ENCODE measurements around the gene NBPF3. TPM values are rescaled to one million over a fixed set of nuclear protein-coding genes. Genes with fewer than 3 reads are reported as not detected.
"Not testable (repeated sequence)": the region's sequence is repeated elsewhere in the genome, so short reads cannot be mapped to it uniquely, and the experiment has no call there.

Gene NBPF3
- total RNA-seq, 2 donors from 2014 or later, result 9.9 to 10.8 TPM

DNA sequence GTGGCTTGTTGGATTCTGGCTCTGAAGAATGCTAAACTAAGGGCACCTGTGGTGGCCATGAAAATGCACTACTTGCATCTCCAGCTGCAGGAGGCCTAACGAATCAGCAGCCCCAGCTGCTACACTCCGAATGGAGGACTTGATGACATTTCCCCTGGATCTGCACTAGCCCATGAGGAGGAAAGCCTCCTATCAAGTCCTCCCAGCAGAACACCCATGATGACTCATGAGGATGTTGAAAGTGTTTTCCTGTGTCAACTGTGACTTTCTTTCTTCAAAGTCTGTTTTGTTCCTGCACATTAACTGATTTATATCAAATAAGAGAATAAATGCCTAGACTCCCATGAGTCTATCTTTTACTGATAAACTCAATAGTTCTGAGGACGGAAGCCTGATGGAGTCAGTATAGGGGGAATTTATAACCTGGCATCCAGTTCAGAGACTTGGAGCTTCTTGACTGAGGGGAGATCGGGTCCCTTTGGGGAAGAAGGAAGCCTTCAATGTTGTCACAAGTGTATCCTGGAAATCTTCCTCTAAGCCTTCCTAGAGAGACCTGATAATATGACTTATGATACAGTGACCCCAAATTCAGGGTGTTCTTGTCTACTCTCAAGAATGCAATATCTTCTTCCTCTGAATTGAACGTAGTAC is 14.2 kb downstream of the NBPF3 start:
- ATAC-seq (replicated peaks); H3K27ac Mint-ChIP-seq: not testable (repeated sequence)

DNA sequence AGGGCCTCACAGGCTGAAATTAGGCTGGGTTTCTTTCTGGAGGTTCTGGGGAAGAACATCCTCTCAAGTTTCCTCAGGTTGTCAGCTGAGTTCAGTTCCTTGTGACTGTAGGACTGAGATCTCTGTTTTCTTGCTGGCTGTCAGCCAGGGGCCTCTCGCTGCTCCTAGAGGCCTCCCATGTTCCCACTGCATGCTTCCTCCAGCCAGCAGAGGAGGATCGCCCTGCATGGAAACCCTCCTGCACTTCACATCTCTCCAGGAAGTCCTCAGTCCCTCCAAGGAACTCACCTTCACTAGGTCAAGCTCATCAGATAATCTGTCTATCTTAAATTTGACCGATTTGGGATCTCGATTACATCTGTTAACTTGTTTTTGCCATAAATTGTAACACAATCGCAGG is 15.0 kb downstream of the NBPF3 start:
- not testable (repeated sequence) for H3K27me3 Mint-ChIP-seq; H3K9me3 Mint-ChIP-seq; H3K4me3 Mint-ChIP-seq; H3K27ac Mint-ChIP-seq; ATAC-seq (replicated peaks)
- Mint-ChIP-seq H3K36me3 (ENCODE audit: low read depth) (peaks cover 14% of the 10 kb centered on the region), H3K4me1 (peaks cover 12% of the 10 kb centered on the region)

More for the DNA sequence above, 14.2 kb downstream of the NBPF3 start:
- not testable (repeated sequence) for H3K4me3 Mint-ChIP-seq, H3K9me3 Mint-ChIP-seq, H3K27me3 Mint-ChIP-seq
- Mint-ChIP-seq H3K4me1 (peaks cover 14% of the 10 kb centered on the region), H3K36me3 (ENCODE audit: low read depth) (peaks cover 18% of the 10 kb centered on the region)

DNA sequence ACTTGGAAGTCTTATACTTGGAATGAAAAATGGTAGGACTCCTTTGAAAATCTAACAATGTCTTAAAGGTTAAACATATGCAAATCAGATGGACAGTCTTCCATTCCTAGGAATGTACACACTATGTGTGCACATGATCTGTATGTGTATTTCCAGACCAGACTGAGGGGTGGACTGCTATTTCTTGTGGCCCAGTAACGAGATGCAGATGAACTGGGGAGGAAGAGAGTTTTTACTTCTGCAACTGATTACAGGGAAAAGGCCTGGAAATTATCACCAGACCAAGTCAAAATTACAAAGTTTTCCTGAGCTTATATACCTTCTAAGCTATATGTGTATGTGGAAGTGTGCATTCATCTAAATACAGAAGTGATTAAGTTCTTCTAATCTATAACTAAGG is 17.7 kb downstream of the NBPF3 start:
- Mint-ChIP-seq H3K4me3 (no peak overlapping the region), H3K27ac (no peak overlapping the region), H3K4me1 (peaks cover 4% of the 10 kb centered on the region), H3K36me3 (ENCODE audit: low read depth) (no peaks in the 10 kb centered on the region), H3K27me3 (no peaks in the 10 kb centered on the region), H3K9me3 (no peaks in the 10 kb centered on the region)
- no peak for ATAC-seq (replicated peaks)

DNA sequence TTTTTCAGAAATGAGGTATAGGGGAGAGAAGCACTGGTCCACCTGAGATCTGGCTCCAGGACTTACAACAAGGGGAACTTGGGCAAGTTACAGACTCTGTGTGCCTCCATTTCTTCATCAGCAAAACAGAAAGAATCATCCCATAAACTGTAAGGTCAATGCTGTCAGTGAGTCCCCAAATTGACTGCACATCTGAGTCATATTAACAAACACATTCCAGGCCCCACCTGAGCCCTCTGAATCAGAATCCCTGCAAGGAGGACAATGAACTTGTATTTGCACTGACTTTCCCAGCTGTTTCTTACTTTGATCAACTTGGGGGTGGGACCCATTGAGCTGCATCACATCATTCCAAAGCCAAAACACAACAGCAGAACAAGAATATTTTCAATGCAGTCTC is 25.2 kb downstream of the NBPF3 start:
- H3K4me1 Mint-ChIP-seq; ATAC-seq (replicated peaks); H3K27me3 Mint-ChIP-seq; H3K9me3 Mint-ChIP-seq; H3K27ac Mint-ChIP-seq; H3K4me3 Mint-ChIP-seq; H3K36me3 Mint-ChIP-seq (ENCODE audit: low read depth): not testable (repeated sequence)

DNA sequence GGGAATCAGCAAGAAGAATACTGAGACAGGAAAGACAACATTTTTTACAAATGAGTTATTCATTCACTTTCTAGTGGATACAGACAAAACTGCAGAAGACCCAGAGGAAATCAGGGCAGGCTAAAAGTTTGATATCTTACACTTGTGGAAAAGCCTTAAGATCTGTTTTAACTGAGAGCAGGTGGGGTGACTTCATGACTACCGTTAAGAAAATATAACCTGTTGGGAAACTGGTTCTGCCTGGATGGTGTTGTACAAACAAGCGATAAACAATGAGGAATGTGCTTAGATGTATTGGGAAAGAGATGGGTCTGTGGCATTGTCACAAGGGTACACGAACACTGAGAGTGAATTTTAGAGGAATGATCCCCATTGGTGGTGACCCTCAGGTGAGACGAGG is 28.0 kb downstream of the NBPF3 start:
- not testable (repeated sequence) for H3K27me3 Mint-ChIP-seq; H3K4me3 Mint-ChIP-seq; H3K36me3 Mint-ChIP-seq (ENCODE audit: low read depth); H3K9me3 Mint-ChIP-seq; H3K4me1 Mint-ChIP-seq; ATAC-seq (replicated peaks)
- H3K27ac Mint-ChIP-seq, result peak overlapping the region; percentile 44

DNA sequence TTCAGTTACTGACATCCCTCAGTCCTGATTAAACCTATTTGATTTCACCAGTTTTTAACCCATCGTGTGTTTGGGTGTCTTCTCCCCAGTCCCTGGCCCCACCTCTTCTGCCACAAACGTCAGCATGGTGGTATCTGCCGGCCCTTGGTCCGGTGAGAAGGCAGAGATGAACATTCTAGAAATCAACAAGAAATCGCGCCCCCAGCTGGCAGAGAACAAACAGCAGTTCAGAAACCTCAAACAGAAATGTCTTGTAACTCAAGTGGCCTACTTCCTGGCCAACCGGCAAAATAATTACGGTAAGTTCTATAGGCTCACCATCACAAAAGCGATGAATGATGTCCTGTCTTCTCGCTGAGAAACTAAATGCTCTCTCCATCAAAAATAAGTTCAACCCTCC is 28.7 kb downstream of the NBPF3 start:
- no peak for ATAC-seq (replicated peaks)
- Mint-ChIP-seq H3K9me3 (no peaks in the 10 kb centered on the region), H3K4me1 (no peaks in the 10 kb centered on the region), H3K27ac (no peak overlapping the region), H3K4me3 (no peak overlapping the region), H3K27me3 (no peaks in the 10 kb centered on the region), H3K36me3 (ENCODE audit: low read depth) (peaks cover 12% of the 10 kb centered on the region)

DNA sequence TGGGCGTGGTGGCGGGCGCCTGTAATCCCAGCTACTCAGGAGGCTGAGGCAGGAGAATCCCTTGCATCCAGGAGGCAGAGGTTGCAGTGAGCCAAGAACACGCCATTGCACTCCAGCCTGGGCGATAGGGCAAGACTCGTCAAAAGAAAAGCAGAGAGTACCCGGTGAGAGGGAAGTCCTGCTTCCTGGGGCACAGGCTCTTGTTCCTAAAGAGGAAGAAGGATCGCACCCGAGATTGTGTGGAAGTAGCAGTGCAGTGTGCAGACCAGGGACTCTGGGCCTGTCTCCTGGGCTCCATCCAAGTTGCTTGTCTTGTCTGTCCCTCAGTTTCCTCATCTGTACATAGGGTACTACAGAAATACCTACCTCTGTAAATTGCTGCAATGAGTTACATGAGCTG is 29.6 kb downstream of the NBPF3 start:
- no peak for ATAC-seq (replicated peaks)
- H3K4me1 Mint-ChIP-seq, result no peaks in the 10 kb centered on the region
- H3K4me3 Mint-ChIP-seq, result no peak overlapping the region
- no peaks in the 10 kb centered on the region for H3K27me3 Mint-ChIP-seq
- no peaks in the 10 kb centered on the region for H3K9me3 Mint-ChIP-seq
- H3K27ac Mint-ChIP-seq, result no peak overlapping the region
- H3K36me3 Mint-ChIP-seq (ENCODE audit: low read depth), result peaks cover 22% of the 10 kb centered on the region

DNA sequence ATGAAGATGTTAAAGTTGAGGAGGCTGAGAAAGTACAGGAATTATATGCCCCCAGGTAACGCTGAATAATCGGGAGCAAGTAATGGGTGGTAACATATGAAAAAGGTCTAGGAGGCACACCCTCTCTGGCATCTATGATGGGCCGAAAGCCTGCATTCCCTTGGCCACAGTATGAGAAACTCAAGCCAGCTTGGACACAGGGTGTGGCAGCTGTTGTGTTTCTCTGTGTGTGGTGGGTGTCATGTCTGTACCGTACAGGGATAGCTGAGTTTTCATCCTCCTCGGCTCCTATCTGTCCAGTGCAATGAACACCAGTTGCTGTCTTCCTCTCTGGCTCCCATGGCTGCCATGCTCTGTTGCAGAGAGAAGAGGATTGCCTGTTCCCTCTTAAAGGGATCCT is 32.9 kb downstream of the NBPF3 start:
- no peak overlapping the region for H3K4me3 Mint-ChIP-seq
- peaks cover 29% of the 10 kb centered on the region for H3K36me3 Mint-ChIP-seq (ENCODE audit: low read depth)
- no peak overlapping the region for H3K27ac Mint-ChIP-seq
- H3K4me1 Mint-ChIP-seq, result no peaks in the 10 kb centered on the region
- ATAC-seq (replicated peaks), result no peak
- H3K9me3 Mint-ChIP-seq, result no peaks in the 10 kb centered on the region
- H3K27me3 Mint-ChIP-seq, result no peaks in the 10 kb centered on the region

- Mint-ChIP-seq H3K27me3 (no peaks in the 10 kb centered on the region), H3K4me1 (no peaks in the 10 kb centered on the region), H3K4me3 (no peak overlapping the region), H3K9me3 (no peaks in the 10 kb centered on the region), H3K36me3 (ENCODE audit: low read depth) (peaks cover 50% of the 10 kb centered on the region), H3K27ac (no peak overlapping the region)
- ATAC-seq (replicated peaks), result no peak
Observed at GRCh38 chr1:21478356-21478755, 38.4 kb downstream of the NBPF3 start.

- H3K27me3 Mint-ChIP-seq; H3K27ac Mint-ChIP-seq; H3K4me3 Mint-ChIP-seq; ATAC-seq (replicated peaks); H3K4me1 Mint-ChIP-seq; H3K9me3 Mint-ChIP-seq: not testable (repeated sequence)
- peaks cover 15% of the 10 kb centered on the region for H3K36me3 Mint-ChIP-seq (ENCODE audit: low read depth)
Observed at GRCh38 chr1:21483881-21484280, 43.9 kb downstream of the NBPF3 start.

DNA sequence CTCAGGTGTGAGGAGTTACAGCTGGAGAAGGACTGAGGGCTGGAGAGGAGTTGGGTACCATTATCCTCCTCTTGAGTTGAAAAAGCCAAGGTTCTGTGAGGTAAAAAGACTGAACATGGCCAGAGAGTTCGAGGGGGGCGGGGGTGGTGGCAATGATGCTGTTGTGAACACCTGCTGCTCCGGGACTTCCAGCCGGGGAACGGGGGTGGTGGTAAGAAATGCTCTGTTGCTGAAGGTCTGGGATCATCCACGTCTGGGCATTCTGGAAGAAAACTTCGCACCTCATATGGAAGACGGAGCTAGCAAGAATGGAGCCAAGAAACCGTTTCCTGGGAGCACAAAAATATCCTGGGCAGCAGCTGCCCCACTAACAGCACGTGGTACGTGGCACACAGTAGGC is 49.2 kb downstream of the NBPF3 start:
- ATAC-seq (replicated peaks), result no peak
- Mint-ChIP-seq H3K27me3 (peaks cover 3% of the 10 kb centered on the region), H3K27ac (peak overlapping the region; percentile 81), H3K36me3 (ENCODE audit: low read depth) (no peaks in the 10 kb centered on the region), H3K4me1 (peaks cover 10% of the 10 kb centered on the region), H3K4me3 (peak overlapping the region; percentile 65), H3K9me3 (peaks cover 3% of the 10 kb centered on the region)

DNA sequence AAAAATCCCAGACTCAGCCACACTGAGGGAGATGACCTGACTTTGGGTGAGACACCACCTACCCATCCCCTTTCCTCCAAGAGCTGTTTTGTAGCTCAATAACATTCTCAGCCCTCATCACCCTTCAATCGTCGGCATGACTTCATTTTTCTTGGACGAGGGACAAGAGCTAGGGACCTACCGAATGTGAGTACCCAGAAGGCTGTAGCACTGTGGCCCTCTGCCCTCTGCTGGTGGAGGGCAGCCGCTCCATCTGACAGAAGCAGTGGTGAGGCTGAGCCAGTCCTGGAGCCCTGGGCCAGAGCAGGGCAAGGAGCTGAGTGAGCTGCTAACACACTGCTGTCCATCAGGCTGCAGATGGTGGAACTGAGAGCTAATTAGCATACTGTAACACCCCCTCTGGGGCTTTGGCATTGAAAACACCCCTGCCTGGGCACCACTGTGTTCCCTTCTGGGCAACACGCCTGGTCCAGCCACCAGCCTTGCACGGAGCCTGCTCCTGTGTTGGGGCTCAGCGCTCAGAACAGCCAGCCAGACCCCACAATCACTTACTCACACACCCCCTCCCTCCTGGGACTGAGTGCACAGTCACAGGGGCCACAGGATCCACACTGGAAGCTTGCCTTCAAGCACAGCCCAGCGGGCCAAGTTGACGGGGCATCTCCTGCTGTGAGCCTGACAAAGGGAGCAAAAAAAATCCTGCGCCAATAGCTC is 51.0 kb downstream of the NBPF3 start:
- H3K9me3 Mint-ChIP-seq, result peaks cover 3% of the 10 kb centered on the region
- no peak overlapping the region for H3K4me3 Mint-ChIP-seq
- H3K27ac Mint-ChIP-seq, result no peak overlapping the region
- H3K36me3 Mint-ChIP-seq (ENCODE audit: low read depth), result no peaks in the 10 kb centered on the region
- ATAC-seq (replicated peaks), result peak; percentile 57
- H3K27me3 Mint-ChIP-seq, result peaks cover 3% of the 10 kb centered on the region
- H3K4me1 Mint-ChIP-seq, result peaks cover 10% of the 10 kb centered on the region

DNA sequence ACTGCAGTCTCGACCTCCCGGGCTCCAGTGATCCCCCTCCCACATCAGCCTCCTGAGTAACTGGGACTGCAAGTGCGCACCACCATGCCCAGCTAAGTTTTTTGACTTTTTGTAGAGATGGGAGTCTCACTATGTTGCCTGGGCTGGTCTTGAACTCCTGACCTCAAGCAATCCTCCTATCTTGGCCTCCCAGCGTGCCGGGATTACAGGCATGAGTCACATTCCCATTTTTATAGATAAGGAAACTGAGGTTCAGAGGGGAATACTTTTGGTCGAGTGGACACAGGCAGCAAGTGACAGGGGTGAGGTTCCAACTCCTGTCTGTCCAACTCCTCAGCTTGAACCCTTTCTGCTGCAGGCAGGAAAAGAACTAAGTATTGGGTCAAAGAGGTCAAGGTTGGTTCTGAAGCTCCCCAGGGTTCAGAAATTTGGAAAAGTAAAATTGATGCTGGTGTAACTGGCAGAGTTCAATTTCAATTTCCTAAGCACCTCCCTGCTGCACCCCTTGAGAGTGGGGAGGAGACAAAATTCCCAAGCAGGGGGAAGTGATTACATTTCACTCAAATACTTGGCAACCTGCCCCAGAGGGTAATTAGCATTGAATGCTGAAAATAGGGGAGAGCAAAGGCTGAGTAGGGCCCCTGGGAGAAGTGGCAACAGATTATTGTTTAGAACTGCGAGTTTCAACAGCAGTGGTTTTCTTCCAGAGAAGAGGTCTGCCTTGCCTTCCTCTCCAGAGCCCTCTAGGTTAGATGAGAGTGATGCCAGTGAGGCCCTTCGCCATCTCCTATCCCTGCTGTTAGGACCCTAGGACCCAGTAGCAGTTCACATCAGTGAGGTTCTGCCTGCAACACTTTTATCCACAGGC is 51.8 kb downstream of the NBPF3 start:
- Mint-ChIP-seq H3K4me1 (peaks cover 10% of the 10 kb centered on the region), H3K4me3 (no peak overlapping the region), H3K36me3 (ENCODE audit: low read depth) (no peaks in the 10 kb centered on the region), H3K27me3 (peaks cover 3% of the 10 kb centered on the region), H3K9me3 (peaks cover 3% of the 10 kb centered on the region), H3K27ac (no peak overlapping the region)
- ATAC-seq (replicated peaks), result no peak

- H3K4me3 Mint-ChIP-seq, result no peak overlapping the region
- peaks cover 3% of the 10 kb centered on the region for H3K27me3 Mint-ChIP-seq
- H3K9me3 Mint-ChIP-seq, result peaks cover 3% of the 10 kb centered on the region
- H3K27ac Mint-ChIP-seq, result no peak overlapping the region
- peaks cover 10% of the 10 kb centered on the region for H3K4me1 Mint-ChIP-seq
- no peaks in the 10 kb centered on the region for H3K36me3 Mint-ChIP-seq (ENCODE audit: low read depth)
- no peak for ATAC-seq (replicated peaks)
Observed at GRCh38 chr1:21492356-21492625, 52.4 kb downstream of the NBPF3 start.

DNA sequence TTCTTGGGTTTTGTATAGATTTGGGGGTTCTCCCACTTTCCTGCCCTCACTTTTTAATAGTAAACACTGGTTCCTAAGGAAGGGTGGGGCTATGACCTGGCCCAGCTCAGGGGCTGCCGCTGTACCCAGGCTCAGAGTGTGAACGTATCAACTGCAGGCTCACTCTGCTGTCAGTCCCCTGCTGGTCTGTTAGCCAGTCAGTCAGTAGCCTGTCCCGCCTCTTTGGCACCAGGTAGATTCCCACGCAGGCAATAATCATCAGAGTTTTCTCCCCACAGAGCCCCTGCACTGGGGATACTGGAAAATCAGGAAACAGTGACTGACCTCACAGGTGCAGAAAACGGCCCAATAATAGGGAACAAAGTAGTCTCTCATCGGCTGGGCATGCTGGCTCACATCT is 54.3 kb downstream of the NBPF3 start:
- no peak for ATAC-seq (replicated peaks)
- H3K27ac Mint-ChIP-seq, result no peak overlapping the region
- no peaks in the 10 kb centered on the region for H3K27me3 Mint-ChIP-seq
- no peaks in the 10 kb centered on the region for H3K36me3 Mint-ChIP-seq (ENCODE audit: low read depth)
- H3K9me3 Mint-ChIP-seq, result no peaks in the 10 kb centered on the region
- no peaks in the 10 kb centered on the region for H3K4me1 Mint-ChIP-seq
- no peak overlapping the region for H3K4me3 Mint-ChIP-seq

Data from activated T-helper 17 cell treated with anti-CD3 and anti-CD28 coated beads, Interleukin-2, amount 50 U/mL, for 72 hours (primary cell).